Prostate gland (tissue), 2 donors: Measurements from ENCODE around the gene KLHL41.

ENCODE experiments used
- POLR2A ChIP-seq: fragments of 450-650 bp; IDR thresholded peaks from one replicate; pipeline ENCODE4 v1.6.1; 2016; ENCODE audit warnings: antibody characterized with exemption, mild to moderate bottlenecking
- POLR2AphosphoS5 ChIP-seq: sonication (generic); formaldehyde crosslinking; IDR thresholded peaks from one replicate; pipeline ENCODE4 v1.6.1; 2017; ENCODE audit warnings: antibody characterized with exemption
- TF ChIP-seq, protein P1 (sequence below), 4 experiments: fragments of 200-600 bp in 2 of 4; fragments of 450-650 bp in 2 of 4; sonication (generic) in 2 of 4; IDR thresholded peaks; 1 replicate in 3 of 4; 2 replicates in 1 of 4; pipeline ENCODE4 v1.5.1; 2016 to 2019; ENCODE audit warnings: antibody characterized with exemption in 4 of 4, mild to moderate bottlenecking in 2 of 4, moderate library complexity in 2 of 4

DNA sequence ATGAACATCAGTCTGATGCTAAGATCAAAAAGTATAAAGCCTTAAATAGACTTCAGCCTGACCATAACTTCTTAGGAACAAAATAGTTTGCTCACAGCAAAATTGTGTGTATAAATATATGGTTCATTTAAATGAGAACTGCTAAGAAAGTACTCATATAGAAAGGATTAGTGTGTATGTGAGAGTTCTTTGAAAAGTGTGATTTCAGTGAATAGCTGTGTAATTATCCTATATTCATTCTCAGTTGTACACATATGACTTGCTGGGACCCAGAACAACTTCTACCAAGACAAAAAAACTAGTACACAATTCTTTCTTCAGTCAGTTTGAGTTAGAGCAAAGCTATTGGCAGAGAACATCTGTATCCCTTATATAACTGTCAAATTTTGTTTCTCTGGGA, 23.0 kb upstream of the KLHL41 start:
- TF ChIP-seq POLR2AphosphoS5 (no peak), POLR2A (no peak)
- TF ChIP-seq, protein P1, sequence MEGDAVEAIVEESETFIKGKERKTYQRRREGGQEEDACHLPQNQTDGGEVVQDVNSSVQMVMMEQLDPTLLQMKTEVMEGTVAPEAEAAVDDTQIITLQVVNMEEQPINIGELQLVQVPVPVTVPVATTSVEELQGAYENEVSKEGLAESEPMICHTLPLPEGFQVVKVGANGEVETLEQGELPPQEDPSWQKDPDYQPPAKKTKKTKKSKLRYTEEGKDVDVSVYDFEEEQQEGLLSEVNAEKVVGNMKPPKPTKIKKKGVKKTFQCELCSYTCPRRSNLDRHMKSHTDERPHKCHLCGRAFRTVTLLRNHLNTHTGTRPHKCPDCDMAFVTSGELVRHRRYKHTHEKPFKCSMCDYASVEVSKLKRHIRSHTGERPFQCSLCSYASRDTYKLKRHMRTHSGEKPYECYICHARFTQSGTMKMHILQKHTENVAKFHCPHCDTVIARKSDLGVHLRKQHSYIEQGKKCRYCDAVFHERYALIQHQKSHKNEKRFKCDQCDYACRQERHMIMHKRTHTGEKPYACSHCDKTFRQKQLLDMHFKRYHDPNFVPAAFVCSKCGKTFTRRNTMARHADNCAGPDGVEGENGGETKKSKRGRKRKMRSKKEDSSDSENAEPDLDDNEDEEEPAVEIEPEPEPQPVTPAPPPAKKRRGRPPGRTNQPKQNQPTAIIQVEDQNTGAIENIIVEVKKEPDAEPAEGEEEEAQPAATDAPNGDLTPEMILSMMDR (IDR thresholded peaks at IDR 0.05) = no peak
